H1 (cell line): ENCODE results near the gene TROAP.
"Not testable (repeated sequence)": the region's sequence is repeated elsewhere in the genome, so short reads cannot be mapped to it uniquely, and the experiment has no call there.

Experiments
- CREB1 ChIP-seq: IDR thresholded peaks from 2 replicates; pipeline ENCODE4 v1.6.1; 2012; ENCODE audit warnings: inconsistent platforms
- E2F6 ChIP-seq: IDR thresholded peaks from 2 replicates; pipeline ENCODE4 v1.6.1; 2012; ENCODE audit warnings: inconsistent platforms
- EP300 ChIP-seq, 2 experiments: IDR thresholded peaks; 1 replicate in 1 of 2; 2 replicates in 1 of 2; pipeline ENCODE4 v1.6.1; 2011 to 2012; ENCODE audit warnings: low read depth in 2 of 2, low read length in 2 of 2, mild to moderate bottlenecking in 2 of 2, borderline replicate concordance in 1 of 2, inconsistent platforms in 1 of 2, moderate library complexity in 1 of 2
- EZH2 ChIP-seq: fragments of 200-600 bp; sonication (generic); IDR thresholded peaks from 2 replicates; pipeline ENCODE4 v1.7.1; 2012; ENCODE audit warnings: low read depth, mild to moderate bottlenecking, moderate library complexity, low read length, inconsistent platforms; ENCODE audit not compliant: severe bottlenecking
- GTF2F1 ChIP-seq: IDR thresholded peaks from 2 replicates; pipeline ENCODE4 v1.6.1; 2012; ENCODE audit warnings: low read depth, low read length, improper control_type of control experiment, borderline replicate concordance
- SIN3A ChIP-seq, 2 experiments: IDR thresholded peaks in 1 of 2; conservative IDR thresholded peaks in 1 of 2; 2 replicates each; pipeline ENCODE4 v1.6.1; 2011 to 2012; ENCODE audit warnings: low read length in 2 of 2, improper control_type of control experiment in 1 of 2, low read depth in 1 of 2, mild to moderate bottlenecking in 1 of 2
- SP1 ChIP-seq: IDR thresholded peaks from 2 replicates; pipeline ENCODE4 v1.6.1; 2011; ENCODE audit warnings: low read depth, low read length
- SRF ChIP-seq: IDR thresholded peaks from 2 replicates; pipeline ENCODE4 v1.6.1; 2011; ENCODE audit warnings: mild to moderate bottlenecking, low read depth, low read length, moderate library complexity
- USF2 ChIP-seq: IDR thresholded peaks from 2 replicates; pipeline ENCODE4 v1.6.1; 2011; ENCODE audit warnings: low read length, improper control_type of control experiment
- YY1 ChIP-seq: IDR thresholded peaks from 2 replicates; pipeline ENCODE4 v1.6.1; 2011; ENCODE audit warnings: low read depth, mild to moderate bottlenecking, low read length
- TF ChIP-seq, protein P1 (sequence below), 3 experiments: IDR thresholded peaks; 1 replicate in 2 of 3; 2 replicates in 1 of 3; pipeline versions ENCODE4 v1.5.1 to v1.6.1; 2011; ENCODE audit warnings: low read length in 3 of 3, mild to moderate bottlenecking in 3 of 3, inconsistent platforms in 2 of 3, low read depth in 1 of 3, moderate library complexity in 1 of 3; ENCODE audit not compliant: insufficient read depth in 1 of 3; ENCODE audit errors: control extremely low read depth in 1 of 3

DNA sequence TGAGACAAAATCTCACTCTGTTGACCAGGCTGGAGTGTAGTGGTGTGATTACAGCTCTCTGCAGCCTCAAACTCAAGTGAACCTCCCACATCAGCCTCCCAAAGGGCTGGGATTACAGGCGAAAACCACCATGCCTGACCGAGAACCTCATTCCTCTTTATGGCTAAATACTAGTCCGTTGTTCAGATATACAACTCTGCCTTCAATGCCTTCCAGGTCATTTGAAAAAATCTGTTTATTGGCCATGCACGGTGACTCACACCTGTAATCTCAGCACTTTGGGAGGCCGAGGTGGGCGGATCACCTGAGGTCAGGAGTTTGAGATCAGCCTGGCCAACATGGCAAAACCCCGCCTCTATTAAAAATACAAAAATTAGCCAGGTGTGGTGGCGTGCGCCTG, 57.1 kb downstream of the TROAP start:
- TF ChIP-seq CREB1; USF2; EP300 (IDR thresholded peaks at IDR 0.05; ENCODE audit: borderline replicate concordance in 1 of 2, low read depth in 2 of 2, low read length in 2 of 2); GTF2F1; EZH2; YY1; SP1; E2F6; SIN3A (conservative IDR thresholded peaks at IDR 0.05 in 1 of 2, IDR thresholded peaks at IDR 0.05 in 1 of 2; ENCODE audit: low read depth in 1 of 2, low read length in 2 of 2); SRF: not testable (repeated sequence)
- TF ChIP-seq, protein P1, sequence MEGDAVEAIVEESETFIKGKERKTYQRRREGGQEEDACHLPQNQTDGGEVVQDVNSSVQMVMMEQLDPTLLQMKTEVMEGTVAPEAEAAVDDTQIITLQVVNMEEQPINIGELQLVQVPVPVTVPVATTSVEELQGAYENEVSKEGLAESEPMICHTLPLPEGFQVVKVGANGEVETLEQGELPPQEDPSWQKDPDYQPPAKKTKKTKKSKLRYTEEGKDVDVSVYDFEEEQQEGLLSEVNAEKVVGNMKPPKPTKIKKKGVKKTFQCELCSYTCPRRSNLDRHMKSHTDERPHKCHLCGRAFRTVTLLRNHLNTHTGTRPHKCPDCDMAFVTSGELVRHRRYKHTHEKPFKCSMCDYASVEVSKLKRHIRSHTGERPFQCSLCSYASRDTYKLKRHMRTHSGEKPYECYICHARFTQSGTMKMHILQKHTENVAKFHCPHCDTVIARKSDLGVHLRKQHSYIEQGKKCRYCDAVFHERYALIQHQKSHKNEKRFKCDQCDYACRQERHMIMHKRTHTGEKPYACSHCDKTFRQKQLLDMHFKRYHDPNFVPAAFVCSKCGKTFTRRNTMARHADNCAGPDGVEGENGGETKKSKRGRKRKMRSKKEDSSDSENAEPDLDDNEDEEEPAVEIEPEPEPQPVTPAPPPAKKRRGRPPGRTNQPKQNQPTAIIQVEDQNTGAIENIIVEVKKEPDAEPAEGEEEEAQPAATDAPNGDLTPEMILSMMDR (IDR thresholded peaks at IDR 0.05; ENCODE audit: control extremely low read depth in 1 of 3, insufficient read depth in 1 of 3, low read depth in 1 of 3, low read length in 3 of 3) = not testable (repeated sequence)
